ENCODE results near the gene LAMC1. TPM values are rescaled to one million over a fixed set of nuclear protein-coding genes. Genes with fewer than 3 reads are reported as not detected.
A peak's percentile ranks its signal among the peaks of the same experiment; 100 is the strongest.

The LAMC1 gene
- polyA plus RNA-seq (2013, experiment 1 of 2), result 50.6 TPM
- 64.1 TPM for polyA plus RNA-seq (2013, experiment 2 of 2)

DNA sequence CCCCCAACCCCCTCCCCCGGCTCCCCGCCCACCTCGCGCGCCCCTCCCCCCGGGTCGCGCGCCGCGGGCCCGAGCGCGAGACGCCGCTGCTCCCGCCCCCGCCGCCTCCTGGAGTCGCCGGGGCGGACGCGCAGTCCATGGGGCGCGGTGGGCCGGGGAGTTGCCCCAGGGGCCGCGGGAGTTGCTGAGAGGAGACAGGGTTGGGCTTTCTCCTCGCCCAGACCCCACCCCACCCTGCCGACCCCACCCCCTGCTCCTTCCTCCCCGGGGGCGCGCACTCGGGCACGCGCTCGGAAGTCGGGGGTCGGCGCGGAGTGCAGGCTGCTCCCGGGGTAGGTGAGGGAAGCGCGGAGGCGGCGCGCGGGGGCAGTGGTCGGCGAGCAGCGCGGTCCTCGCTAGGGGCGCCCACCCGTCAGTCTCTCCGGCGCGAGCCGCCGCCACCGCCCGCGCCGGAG lies at the start of gene LAMC1:
TSS of gene LAMC1 (plus strand) at position 275 of the 455 bp plus-strand sequence. CDS start 297 bp downstream, outside the sequence.
- H3K27me3 ChIP-seq (ENCODE audit: insufficient read depth, low read length), result peaks cover 5% of the 10 kb centered on the region
- peaks cover 57% of the 10 kb centered on the region for H3K4me1 ChIP-seq (ENCODE audit: insufficient read depth, low read length)
- under 1% methylated on average over 61 of the region's 65 CpGs for WGBS
- peak within 1 kb of the TSS; percentile 83 for H3K9ac ChIP-seq (ENCODE audit: low read depth, low read length)
- H3K27ac ChIP-seq (ENCODE audit: low read depth, low read length), result peak within 1 kb of the TSS; percentile 93
- H3K9me3 ChIP-seq (ENCODE audit: insufficient read depth, low read depth, low read length), result no peaks in the 10 kb centered on the region
- H3K4me3 ChIP-seq (ENCODE audit: low read length), result peak within 1 kb of the TSS; percentile 75
- H3K36me3 ChIP-seq (ENCODE audit: insufficient read depth, low read length), result no peaks in the 10 kb centered on the region; the same call in 1 of the 2 replicates

DNA sequence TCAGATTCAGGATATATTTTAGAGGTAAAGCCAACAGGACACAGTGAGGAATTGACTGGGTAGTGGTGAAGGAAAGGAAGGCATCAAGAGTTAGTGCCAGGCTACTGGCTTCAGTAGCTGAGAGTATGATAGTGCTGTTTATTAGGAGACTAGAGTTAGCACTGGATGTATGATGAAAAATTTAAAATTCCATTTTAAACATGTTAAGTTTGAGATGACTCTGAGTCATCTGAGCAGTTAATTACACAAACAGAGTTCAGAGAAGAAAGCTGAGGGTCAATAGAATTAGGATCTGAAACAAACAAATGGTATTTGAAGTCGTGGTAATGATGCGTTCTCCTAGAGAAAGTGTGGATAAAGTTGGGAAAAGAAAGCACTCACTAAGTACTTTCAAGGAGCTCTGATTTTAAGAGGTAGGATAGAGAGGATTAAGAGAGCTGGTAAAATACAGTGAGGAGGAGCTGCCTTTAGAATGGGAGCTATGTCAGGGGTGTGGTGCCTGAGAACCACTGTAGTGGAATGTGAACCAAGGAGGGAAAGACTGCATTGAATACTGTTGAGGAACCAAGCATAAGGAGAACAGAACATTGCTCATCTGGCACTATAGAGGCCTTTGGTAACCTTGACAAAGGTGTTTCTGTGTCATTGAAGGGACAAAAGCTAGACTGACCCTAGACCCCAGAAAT lies 48.6 kb upstream of the LAMC1 start:
- no peak overlapping the region for H3K27ac ChIP-seq (ENCODE audit: low read depth, low read length)
- no peak overlapping the region for H3K4me3 ChIP-seq (ENCODE audit: low read length)
- H3K27me3 ChIP-seq (ENCODE audit: insufficient read depth, low read length), result no peaks in the 10 kb centered on the region
- peaks cover 12% of the 10 kb centered on the region; the same call in 1 of the 2 replicates for H3K4me1 ChIP-seq (ENCODE audit: insufficient read depth, low read length)
- H3K9ac ChIP-seq (ENCODE audit: low read depth, low read length), result no peak overlapping the region
- no peaks in the 10 kb centered on the region for H3K36me3 ChIP-seq (ENCODE audit: insufficient read depth, low read length)
- no peaks in the 10 kb centered on the region for H3K9me3 ChIP-seq (ENCODE audit: insufficient read depth, low read depth, low read length)
- 86% methylated on average over 2 of the region's 2 CpGs for WGBS

DNA sequence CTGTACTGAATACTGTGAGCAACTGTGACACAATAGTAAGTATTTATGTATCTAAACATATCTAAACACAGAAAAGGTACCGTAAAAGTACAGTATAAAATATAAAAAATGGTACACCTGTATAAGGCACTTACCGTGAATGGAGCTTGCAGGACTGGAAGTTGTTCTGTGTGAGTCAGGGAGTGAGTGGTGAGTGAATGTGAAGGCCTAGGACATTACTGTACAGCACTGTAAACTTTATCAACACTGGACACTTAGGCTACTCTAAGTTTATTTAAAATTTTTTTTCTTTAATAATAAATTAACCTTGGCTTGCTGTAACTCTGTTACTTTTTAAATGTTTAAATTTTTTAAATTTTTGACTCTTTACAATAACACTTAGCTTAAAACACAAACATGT lies 45.7 kb upstream of the LAMC1 start:
- Histone ChIP-seq H3K9me3 (ENCODE audit: insufficient read depth, low read depth, low read length) (no peaks in the 10 kb centered on the region), H3K27me3 (ENCODE audit: insufficient read depth, low read length) (no peaks in the 10 kb centered on the region), H3K4me1 (ENCODE audit: insufficient read depth, low read length) (peaks cover 12% of the 10 kb centered on the region; the same call in 1 of the 2 replicates), H3K9ac (ENCODE audit: low read depth, low read length) (no peak overlapping the region), H3K36me3 (ENCODE audit: insufficient read depth, low read length) (no peaks in the 10 kb centered on the region), H3K4me3 (ENCODE audit: low read length) (no peak overlapping the region), H3K27ac (ENCODE audit: low read depth, low read length) (no peak overlapping the region)
- 100% methylated on average over 1 of the region's 2 CpGs for WGBS

DNA sequence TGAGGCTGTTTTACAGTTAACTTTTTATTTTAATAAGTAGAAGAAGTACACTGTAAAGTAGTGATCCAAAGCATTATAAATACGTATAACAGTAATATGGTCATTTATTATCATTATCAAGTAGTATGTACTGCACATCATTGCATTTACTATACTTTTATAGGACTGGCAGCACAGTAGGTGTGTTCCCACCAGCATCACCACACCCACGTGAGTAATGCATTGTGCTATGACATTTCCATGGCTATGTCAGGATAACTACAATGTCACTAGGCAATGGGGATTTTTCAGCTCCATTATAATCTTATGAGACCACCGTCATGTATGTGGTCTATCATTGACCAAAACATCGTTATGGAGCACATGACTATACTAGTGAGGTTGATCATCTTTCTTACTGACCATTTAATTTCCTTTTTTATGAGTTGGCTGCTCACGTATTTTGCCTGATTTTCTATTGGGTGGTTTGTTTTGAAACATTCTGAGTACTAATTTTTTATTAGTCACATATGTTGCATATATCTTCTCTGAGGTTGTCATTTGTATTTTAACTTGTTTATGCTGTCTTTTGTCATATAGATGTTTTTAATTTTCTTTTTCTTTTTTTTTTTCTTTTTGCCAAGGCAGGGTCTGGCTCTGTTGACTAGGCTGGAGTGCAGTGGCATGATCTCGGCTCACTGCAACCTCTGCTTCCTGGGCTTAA lies 44.9 kb upstream of the LAMC1 start:
- H3K36me3 ChIP-seq (ENCODE audit: insufficient read depth, low read length), result no peaks in the 10 kb centered on the region
- H3K9me3 ChIP-seq (ENCODE audit: insufficient read depth, low read depth, low read length), result no peaks in the 10 kb centered on the region
- WGBS, result 85% methylated on average over 3 of the region's 6 CpGs
- no peak overlapping the region for H3K4me3 ChIP-seq (ENCODE audit: low read length)
- no peaks in the 10 kb centered on the region for H3K27me3 ChIP-seq (ENCODE audit: insufficient read depth, low read length)
- no peak overlapping the region for H3K9ac ChIP-seq (ENCODE audit: low read depth, low read length)
- no peak overlapping the region for H3K27ac ChIP-seq (ENCODE audit: low read depth, low read length)
- peaks cover 7% of the 10 kb centered on the region; the same call in 1 of the 2 replicates for H3K4me1 ChIP-seq (ENCODE audit: insufficient read depth, low read length)

DNA sequence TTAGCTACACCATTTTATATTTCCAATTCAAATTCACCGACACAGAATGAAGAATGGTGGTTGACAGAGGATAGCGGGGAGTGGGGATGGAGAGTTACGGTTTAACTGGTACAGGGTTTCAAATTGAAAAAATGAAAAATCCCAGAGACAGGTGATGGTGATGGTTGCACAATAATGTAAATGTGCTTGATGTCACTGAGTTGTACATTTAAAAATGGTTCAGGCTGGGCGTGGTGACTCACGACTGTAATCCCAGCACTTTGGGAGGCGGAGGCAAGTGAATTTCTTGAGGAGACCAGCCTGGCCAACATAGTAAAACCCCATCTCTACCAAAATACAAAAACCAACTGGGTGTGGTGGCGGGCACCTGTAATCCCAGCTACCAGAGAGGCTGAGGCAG lies 39.1 kb upstream of the LAMC1 start:
- Histone ChIP-seq H3K9me3 (ENCODE audit: insufficient read depth, low read depth, low read length) (no peaks in the 10 kb centered on the region), H3K27me3 (ENCODE audit: insufficient read depth, low read length) (no peaks in the 10 kb centered on the region), H3K4me3 (ENCODE audit: low read length) (no peak overlapping the region), H3K9ac (ENCODE audit: low read depth, low read length) (no peak overlapping the region), H3K36me3 (ENCODE audit: insufficient read depth, low read length) (no peaks in the 10 kb centered on the region), H3K4me1 (ENCODE audit: insufficient read depth, low read length) (no peaks in the 10 kb centered on the region), H3K27ac (ENCODE audit: low read depth, low read length) (no peak overlapping the region)
- WGBS, result 95% methylated on average over 7 of the region's 7 CpGs

DNA sequence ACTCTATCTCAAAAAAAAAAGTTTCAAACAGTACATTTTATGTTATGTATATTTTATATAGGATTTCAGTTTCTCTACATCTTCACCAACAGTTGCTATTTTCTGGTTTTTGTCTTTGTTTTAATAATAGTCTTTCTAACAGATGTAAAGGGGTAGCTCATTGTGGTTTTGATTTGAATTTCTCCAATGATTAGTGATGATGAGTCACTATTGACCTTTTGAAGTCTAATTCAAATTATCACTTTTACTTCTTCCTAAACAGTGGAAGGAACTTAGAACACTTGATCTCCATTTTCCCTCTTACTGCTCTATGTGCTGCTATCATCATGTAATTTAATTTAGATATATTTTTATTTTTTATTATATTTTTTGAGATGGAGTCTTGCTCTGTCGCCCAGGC lies 38.6 kb upstream of the LAMC1 start:
- no peak overlapping the region for H3K9ac ChIP-seq (ENCODE audit: low read depth, low read length)
- no peak overlapping the region for H3K27ac ChIP-seq (ENCODE audit: low read depth, low read length)
- 96% methylated on average over 1 of the region's 1 CpG for WGBS
- no peaks in the 10 kb centered on the region for H3K4me1 ChIP-seq (ENCODE audit: insufficient read depth, low read length)
- H3K27me3 ChIP-seq (ENCODE audit: insufficient read depth, low read length), result no peaks in the 10 kb centered on the region
- H3K9me3 ChIP-seq (ENCODE audit: insufficient read depth, low read depth, low read length), result no peaks in the 10 kb centered on the region
- H3K4me3 ChIP-seq (ENCODE audit: low read length), result no peak overlapping the region
- no peaks in the 10 kb centered on the region for H3K36me3 ChIP-seq (ENCODE audit: insufficient read depth, low read length)

DNA sequence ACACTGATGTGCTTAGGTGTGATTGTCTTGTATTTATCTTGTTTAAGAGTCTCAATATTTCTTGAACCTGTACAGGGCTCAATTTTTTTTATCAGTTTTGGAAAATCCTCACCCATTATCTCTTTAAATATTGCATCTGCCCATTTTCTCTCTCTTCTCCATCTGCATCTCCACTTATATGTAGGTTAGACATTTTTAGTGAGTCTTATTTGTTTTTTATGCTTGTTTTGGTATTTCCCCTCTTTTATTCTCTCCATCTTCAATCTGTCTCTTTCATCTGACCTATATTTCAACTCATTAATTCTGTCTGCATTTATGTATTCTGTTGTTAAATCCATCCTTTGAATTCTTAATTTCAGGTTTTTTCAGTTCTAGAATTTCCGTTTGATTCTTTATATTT lies 37.3 kb upstream of the LAMC1 start:
- Histone ChIP-seq H3K27me3 (ENCODE audit: insufficient read depth, low read length) (no peaks in the 10 kb centered on the region), H3K36me3 (ENCODE audit: insufficient read depth, low read length) (no peaks in the 10 kb centered on the region), H3K4me1 (ENCODE audit: insufficient read depth, low read length) (no peaks in the 10 kb centered on the region), H3K9me3 (ENCODE audit: insufficient read depth, low read depth, low read length) (no peaks in the 10 kb centered on the region), H3K4me3 (ENCODE audit: low read length) (no peak overlapping the region), H3K9ac (ENCODE audit: low read depth, low read length) (no peak overlapping the region), H3K27ac (ENCODE audit: low read depth, low read length) (no peak overlapping the region)
- WGBS, result no CpG with 5 or more reads among the region's 1 CpG

DNA sequence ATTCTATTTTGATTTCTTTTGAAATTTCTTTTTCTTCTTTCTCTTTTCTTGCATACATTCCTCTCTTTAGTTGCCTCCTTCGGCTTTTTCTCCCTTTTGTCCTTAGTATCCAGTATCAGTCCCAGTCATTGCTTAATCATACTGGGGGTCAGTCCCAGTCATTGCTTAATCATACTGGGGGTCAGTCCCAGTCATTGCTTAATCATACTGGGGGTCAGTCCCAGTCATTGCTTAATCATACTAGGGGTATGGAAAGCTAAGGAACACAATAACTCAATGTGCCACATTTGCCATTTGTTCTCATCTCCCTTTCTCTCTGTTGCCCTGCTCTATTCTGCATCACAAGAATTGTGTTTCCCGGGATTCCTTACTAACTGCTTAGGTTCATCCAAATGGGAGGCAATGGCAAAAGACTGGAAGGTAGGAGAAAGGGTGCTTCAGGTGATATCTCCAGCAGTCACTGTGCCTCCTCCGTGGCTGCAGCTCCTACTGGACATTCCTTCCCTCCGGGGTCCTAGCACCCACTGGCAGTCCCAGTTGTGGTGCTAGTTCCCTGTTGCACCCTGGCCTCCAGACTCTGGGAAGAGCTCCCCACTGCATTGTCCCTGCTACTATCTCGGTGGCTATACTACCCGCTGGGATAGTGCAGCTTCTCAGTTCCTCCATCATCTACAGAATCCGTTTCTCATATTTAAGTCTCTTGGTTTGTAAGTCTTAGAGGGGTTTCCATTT lies 32.6 kb upstream of the LAMC1 start:
- H3K36me3 ChIP-seq (ENCODE audit: insufficient read depth, low read length), result no peaks in the 10 kb centered on the region
- H3K4me3 ChIP-seq (ENCODE audit: low read length), result no peak overlapping the region
- WGBS, result 85% methylated on average over 6 of the region's 7 CpGs
- H3K9me3 ChIP-seq (ENCODE audit: insufficient read depth, low read depth, low read length), result no peaks in the 10 kb centered on the region
- H3K27me3 ChIP-seq (ENCODE audit: insufficient read depth, low read length), result no peaks in the 10 kb centered on the region
- no peak overlapping the region for H3K9ac ChIP-seq (ENCODE audit: low read depth, low read length)
- no peaks in the 10 kb centered on the region for H3K4me1 ChIP-seq (ENCODE audit: insufficient read depth, low read length)
- no peak overlapping the region for H3K27ac ChIP-seq (ENCODE audit: low read depth, low read length)

DNA sequence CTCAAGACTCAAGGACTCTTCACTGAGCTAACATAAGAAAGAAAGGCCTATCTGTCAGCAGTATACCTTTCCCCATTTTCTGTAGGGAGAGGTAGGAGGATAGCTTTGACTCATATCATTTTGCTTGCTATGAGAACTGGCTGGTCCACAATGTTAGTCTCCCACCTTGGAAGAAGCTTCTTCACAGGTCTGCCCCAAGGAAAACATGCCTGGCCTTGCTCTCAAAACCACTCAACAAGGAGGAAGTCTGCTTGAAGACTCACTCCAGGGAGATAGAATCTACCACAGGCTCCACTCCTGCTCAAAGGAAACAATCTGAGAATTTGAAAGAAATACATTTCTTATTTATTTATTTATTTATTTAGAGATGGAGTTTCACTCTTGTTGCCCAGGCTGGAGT lies 29.5 kb upstream of the LAMC1 start:
- Histone ChIP-seq H3K9ac (ENCODE audit: low read depth, low read length) (no peak overlapping the region), H3K4me1 (ENCODE audit: insufficient read depth, low read length) (no peaks in the 10 kb centered on the region), H3K4me3 (ENCODE audit: low read length) (no peak overlapping the region), H3K36me3 (ENCODE audit: insufficient read depth, low read length) (no peaks in the 10 kb centered on the region), H3K9me3 (ENCODE audit: insufficient read depth, low read depth, low read length) (no peaks in the 10 kb centered on the region), H3K27me3 (ENCODE audit: insufficient read depth, low read length) (no peaks in the 10 kb centered on the region), H3K27ac (ENCODE audit: low read depth, low read length) (no peak overlapping the region)

DNA sequence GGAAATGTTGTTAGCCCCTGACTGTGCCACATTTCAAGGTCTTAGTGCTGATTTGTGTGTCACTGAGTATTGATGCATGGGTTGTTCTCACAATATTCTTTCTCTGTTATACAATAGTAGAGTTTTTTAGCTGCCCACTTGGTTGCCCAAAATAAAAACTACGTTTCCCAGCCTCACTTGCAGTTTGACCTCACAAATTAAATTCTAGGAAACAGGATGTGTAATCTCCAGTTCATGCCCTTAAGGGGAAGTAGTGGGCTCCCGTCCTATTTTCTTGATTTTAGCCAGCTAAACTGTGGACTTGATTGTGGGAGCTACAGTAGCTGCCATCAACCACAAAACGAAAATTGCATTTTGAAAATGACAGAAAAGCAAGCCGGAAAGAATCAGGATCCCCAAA lies 27.3 kb upstream of the LAMC1 start:
- Histone ChIP-seq H3K9me3 (ENCODE audit: insufficient read depth, low read depth, low read length) (no peaks in the 10 kb centered on the region), H3K4me3 (ENCODE audit: low read length) (no peak overlapping the region), H3K4me1 (ENCODE audit: insufficient read depth, low read length) (no peaks in the 10 kb centered on the region), H3K36me3 (ENCODE audit: insufficient read depth, low read length) (no peaks in the 10 kb centered on the region), H3K27me3 (ENCODE audit: insufficient read depth, low read length) (no peaks in the 10 kb centered on the region), H3K27ac (ENCODE audit: low read depth, low read length) (no peak overlapping the region), H3K9ac (ENCODE audit: low read depth, low read length) (no peak overlapping the region)
- WGBS, result 80% methylated on average over 4 of the region's 4 CpGs

DNA sequence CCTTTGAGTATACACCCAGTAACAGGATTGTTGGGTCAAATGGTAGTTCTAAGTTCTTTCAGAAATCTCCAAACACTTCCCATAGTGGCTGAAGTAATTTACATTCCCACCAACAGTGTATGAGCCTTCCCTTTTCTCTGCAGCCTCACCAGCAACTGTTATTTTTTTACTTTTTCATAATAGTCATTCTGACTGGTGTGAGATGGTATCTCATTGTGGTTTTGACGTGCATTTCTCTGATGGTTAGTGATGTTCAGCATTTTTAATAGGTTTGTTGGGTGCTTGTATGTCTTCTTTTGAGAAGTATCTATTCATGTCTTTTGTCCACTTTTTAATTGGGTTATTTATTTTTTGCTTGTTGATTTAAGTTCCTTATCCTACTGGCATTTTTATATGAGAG lies 26.4 kb upstream of the LAMC1 start:
- Histone ChIP-seq H3K4me1 (ENCODE audit: insufficient read depth, low read length) (no peaks in the 10 kb centered on the region), H3K27ac (ENCODE audit: low read depth, low read length) (no peak overlapping the region), H3K4me3 (ENCODE audit: low read length) (no peak overlapping the region), H3K36me3 (ENCODE audit: insufficient read depth, low read length) (no peaks in the 10 kb centered on the region), H3K9ac (ENCODE audit: low read depth, low read length) (no peak overlapping the region), H3K9me3 (ENCODE audit: insufficient read depth, low read depth, low read length) (no peaks in the 10 kb centered on the region), H3K27me3 (ENCODE audit: insufficient read depth, low read length) (no peaks in the 10 kb centered on the region)
- 88% methylated on average over 1 of the region's 1 CpG for WGBS

Data from HUES64 (cell line).